Embryonic facial prominence (tissue), 1 donor: ENCODE results near the gene TRIM41.
"Not testable (repeated sequence)": the region's sequence is repeated elsewhere in the genome, so short reads cannot be mapped to it uniquely, and the experiment has no call there.

Experiments used
- DNase-seq: peaks from one replicate; pipeline ENCODE4 v3.0.0-alpha.2; 2016; ENCODE audit errors: extremely low spot score

The TRIM41 gene

DNA sequence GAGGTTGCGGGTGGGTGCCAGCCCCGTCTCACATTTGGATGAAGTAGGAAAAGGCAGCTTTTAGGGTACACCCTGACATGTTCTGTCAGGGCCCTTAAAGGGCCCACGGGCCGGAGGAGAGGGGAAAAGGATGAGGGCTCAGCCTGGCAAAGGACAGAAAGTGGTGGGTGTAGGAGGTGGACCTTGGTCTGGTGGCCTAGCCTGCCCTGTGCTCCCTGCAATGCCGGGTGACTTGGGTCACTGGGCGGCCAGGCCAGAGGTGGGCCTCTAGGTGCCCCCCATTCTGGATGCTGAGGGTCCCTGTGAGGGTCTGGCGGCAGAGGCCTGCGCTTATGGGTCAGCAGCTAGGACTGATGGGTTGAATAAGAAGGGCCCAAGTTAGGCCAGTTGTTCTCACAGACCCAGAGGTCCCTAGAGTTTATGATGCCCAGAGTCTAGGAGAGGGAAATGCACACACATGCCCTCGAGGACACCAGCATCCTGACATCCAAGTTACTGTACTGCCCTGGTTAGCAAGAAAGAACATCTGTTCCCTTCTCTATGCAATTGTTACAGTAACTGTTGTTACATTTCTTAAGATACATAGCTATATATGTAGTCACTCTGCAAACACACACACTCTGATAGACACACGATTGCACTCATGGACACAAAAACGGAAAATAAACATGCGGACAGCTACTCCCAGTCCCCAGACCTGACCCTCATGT, 30.6 kb upstream of the TRIM41 start:
- no peak for DNase-seq

- DNase-seq = no peak
These were observed 29.4 kb upstream of the TRIM41 start for GRCh38 chr5:181193656-181194055.

DNA sequence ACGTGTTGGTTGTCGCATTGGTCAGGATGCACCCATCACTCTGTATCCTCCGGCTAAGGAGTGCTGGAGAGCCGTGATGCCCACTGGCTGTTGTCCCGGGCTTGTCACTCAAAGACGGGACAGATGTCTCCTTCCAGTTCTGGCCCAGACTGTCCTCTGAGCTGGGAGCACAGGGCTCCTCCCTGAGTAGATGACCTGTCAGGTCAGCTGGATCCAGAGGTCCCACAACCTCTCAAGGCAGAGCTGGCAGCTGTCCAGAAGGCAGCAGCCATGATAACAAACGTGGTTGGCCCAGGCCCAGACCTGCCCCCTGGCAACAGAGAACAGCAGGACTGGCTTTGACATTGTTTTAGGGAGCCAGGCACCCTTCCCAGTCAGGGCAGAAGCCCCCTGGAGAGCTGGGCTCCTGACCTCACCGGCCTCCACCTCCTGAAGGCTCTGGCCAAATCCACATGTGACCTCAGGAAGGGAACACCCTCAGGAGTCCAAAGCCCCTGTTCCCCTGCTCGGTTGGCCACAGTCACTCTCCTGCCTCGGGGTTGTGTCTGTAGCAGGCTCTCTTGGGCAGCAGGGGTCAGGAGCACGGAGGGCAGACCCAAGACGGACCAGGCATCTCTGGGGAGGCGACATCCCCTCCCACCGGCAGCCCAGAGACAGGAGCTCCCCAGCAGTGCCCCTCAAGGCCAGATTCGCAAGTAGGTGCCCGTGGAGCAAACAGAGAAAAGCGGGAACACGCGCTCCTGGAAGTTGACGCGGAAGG, 28.4 kb upstream of the TRIM41 start:
- no peak for DNase-seq

DNA sequence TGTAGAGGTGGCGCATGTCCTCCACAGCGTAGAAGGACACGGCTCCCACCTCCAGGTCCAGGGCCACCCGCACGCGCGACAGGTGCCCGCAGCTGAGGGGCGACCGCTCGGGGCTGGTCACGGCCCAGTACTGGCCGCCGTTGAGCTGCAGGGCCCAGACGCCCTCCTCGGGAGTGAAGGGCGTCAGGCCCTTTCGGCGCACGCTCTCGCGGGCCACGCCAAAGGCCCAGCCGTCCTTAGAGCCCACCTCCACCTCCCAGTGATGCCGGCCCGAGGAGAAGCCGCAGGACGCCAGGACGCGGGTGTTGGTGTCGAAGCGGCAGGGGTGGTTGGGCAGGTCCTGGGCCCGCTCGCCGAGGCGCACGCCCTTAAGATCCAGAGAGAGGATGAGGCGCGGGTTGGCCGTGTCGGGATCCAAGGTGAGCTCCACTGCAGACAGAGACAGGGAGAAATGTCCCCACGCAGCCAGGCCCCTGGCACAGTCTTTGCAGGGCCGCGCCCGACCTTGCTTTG, 27.8 kb upstream of the TRIM41 start:
- DNase-seq = no peak

- no peak for DNase-seq
These were observed 25.6 kb upstream of the TRIM41 start for GRCh38 chr5:181197326-181197951.

DNA sequence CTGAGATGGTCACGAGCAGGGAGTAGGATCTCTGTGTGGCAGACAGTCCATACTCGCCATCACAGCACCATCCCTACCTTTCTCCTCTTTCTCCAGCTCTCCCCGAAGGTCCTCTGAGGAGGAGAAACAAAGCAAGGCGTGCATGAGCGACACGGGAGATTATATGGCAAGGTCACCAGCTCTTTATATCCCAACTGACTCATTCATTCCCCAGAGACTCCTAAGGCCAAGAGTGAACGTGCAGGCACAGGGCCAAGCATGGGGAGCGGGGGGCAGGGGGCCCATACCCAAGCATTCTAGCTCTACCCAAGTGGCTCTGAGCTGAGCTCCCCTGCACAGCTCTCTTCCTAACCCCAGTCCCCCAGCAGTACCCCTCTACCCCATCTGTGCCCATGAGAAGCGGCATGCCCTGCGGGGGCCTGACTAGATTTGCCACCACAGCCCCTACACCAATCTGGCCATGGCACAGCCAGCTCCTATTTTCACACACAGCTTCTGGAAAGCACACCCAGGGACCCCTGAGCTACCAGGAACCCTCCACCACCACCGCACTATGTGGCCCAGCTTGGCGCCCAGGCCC, 24.9 kb upstream of the TRIM41 start:
- DNase-seq = no peak

DNA sequence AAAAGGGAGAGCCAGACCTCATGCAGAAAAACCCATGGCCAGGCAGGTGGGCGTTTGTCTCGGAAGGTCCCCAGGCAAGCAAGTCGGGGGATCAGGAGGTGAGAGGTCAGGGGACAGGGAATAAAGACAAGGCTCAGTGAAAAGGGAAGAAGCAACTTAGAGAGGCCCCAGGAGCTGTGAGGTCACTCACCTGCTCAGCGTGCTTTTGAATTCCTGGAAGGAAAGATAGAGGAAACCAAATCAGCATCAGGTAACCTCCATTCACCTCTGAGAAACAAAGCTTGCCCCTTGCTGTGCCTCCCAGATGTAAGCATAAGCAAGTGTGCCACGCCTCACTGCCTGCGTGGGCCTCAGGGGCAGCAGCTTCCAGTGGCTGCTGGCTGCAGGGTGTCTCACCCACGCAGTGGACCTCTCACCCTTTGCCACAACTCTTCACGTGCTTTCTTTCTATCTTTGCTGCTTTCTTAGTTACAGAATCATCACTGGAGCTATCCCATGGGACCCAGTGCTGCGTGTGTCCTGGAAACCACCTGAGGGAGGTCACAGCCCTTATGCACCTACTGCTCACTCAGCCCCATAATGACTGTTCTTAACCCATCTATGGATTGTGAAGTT, 24.1 kb upstream of the TRIM41 start:
- no peak for DNase-seq

DNA sequence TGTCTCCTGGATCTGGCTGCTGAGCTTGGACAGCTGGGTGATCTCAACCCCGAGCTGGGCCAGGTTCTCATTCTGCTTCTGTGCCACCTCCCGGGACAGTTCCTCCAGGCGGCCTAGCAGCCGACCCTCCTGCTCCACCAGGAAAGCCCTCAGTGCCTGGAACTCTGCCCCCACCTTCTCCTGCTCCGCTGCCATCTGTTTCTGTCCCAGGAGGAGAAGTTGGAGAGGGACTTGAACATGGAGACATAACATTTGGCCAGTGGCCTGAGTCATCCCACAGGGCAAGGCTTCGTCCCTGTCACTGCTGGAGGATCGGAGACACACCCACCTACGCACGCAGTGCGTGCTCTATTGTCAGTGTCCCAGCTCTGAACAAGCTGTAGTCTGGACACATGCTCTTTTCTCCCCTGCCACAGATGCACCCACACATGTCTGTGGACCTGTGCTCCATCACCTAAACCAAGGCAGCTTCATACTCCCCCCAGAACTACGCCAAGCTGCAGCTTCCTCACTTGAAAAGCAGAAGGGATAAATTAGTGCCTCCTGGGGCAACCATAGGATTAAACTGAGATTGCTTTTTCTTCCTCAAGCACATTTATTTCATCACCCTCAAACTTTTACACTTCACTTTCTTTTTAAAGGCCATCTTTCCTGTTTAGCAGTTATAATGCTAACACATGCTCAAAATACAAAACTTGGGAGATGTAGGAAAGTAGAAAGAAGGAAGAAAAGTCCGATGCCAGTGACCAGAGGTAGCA, 23.0 kb upstream of the TRIM41 start:
- DNase-seq = no peak

DNA sequence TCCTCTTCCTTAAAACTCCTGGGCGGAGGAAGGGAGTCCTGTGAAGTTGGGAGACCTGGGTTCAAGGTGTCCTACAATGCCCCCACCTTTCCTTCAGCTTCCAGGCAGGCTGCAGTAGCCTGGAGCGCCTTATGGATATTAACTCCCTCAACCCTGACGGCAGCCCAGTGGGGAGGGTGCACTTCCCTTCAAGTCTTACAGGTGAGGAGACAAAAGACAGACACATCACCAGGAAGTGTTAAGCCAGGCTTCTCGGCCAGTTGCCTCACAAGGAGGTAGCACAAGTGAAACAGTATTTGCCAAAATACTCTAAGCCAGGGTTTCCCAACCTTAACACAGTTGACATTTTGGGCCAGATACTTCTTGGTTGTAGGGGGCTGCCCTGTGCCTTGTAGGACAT, 22.3 kb upstream of the TRIM41 start:
- DNase-seq = no peak

GRCh38 chr5:181203093-181203711, 19.9 kb upstream of the TRIM41 start:
- DNase-seq = no peak

DNA sequence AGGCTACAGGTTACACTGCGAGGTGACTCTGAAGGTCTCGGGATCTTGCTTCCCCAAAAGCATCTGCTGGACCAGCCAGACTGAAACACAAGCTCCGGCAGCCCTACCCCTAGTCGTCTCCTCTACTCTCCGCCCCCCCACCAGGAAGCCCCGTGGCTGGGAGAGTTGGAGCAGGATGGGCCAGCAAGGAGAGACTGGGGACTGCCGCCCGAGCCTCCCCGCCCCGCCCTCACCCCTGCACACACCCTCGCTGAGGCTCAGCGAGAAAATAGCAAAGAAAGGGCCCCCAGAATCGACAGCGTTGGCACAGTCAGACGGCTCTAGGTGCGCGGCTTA, 19.3 kb upstream of the TRIM41 start:
- no peak for DNase-seq

DNA sequence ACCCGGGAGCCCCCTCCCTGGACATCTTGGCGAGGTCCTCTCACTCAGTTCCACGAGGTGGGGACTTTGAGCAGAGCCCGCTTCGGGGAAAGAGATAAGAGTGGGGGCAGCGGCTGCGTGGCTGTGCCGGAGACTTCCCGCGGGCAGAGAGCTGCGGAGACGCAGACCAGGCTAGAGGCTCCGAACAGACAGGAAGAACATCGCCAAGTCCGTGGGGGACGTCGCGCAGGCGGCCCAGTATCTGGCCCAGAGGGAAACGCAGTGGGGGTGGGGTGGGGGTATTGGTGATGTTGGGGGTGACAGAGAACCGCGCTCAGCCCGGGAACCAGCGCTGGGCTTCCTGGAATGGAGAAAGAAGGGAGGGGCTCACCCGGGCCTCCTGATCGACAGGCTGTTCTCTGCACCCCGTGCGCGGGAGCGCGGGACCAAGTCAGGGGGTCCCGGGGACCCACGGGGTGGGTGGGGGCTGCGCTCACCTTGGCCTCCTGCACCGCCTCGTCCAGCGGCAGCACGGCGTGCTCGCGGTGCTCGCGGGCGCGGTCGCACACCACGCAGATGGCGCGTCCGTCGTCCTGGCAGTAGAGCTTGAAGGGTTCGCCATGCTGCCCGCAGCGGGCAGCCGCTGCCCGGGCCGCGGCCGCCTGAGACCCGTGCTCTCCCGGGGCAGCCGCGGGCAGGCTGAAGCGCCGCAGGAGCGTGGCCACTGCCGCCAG, 18.8 kb upstream of the TRIM41 start:
- no peak for DNase-seq

GRCh38 chr5:181204826-181205760, 18.0 kb upstream of the TRIM41 start, which contains the start of gene TRIM7:
Gene TRIM7, minus strand, starts transcription at chr5:181205196. Its CDS starts 86 bp downstream, at chr5:181205110.
- DNase-seq = no peak

DNA sequence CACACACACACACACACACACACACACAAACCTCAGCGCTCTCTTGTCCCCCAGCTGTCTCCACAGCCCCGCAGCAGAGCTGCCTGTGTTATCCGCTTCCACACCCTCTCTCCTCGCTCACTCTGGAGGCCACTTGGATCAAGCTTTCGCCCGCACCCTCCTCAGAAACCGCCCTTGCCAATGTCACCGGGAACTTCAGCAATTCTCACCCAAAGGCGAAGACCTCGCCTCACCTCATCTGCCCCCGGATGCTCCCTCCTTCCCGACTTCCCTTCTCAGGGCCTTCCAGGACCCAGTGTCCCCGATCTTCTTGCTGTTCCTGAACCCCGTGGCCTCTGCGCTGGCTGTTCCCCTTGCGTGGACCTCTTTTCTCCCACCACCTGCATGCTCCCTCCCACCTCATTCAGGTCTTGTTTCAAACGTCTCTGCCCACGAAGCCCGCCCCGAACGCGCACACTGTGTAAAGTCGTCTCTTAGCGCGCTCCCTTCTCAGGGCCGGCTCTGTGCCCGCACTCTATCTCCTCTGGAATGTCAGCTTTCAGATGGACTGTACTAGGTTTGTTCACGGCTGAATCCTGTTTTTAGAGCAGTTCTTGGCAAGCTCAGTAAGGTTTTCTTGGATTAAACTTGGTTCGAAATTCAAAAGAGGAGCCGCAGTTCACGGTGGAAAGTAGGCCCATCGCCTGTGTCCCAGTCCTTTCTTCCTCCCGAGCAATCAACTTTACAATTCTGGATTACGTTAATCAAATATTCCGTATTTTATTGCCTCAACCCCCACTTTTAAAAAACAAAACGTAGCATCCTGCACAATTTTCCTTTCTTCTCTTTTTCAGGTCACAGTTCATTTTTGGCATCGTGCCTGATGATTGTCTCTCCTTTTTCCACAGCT, 17.1 kb upstream of the TRIM41 start:
- no peak for DNase-seq

DNA sequence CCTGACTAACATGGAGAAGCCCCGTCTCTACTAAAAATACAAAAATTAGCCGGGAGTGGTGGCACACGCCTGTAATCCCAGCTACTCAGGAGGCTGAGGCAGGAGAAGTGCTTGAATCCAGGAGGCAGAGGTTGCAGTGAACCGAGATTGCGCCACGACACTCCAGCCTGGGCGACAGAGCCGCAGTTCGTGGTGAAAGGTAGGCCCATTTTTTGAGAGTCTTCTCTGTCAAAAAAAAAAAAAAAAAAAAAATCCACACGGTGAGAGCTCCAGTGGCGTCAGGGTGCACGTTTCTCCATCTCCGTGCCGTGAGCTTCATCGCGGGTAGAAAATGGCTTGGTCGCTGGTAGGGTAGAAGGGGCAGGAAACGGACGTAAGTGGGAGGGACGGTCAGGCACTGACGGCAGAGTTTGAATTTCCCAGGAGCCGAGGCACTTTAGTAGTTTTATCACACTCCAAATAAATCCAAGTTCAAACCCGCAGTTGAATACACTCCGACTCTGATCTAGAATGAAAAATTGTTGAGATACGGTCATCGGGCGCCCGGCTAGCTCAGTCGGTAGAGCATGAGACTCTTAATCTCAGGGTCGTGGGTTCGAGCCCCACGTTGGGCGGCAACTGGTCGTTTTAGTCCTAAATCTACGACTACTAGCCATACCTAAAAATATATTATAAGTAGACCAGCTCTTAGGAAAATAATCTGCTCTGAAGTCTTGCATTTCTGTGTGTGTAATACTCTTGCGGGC, 15.7 kb upstream of the TRIM41 start:
- DNase-seq = peak; percentile 64

DNA sequence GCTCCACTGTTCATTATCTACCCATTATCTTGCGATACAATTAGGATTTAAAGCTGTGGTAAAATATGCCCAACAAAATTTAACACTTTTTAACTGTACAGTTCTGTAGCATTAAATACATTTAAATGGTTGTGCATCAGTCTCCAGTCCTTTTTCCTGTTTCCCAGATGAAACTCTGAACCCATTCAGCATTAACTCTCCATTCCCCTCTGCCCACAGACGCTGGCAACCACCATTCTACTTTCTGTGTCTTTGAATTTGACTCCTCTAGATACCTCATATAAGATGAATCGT, 15.2 kb upstream of the TRIM41 start:
- DNase-seq = no peak

DNA sequence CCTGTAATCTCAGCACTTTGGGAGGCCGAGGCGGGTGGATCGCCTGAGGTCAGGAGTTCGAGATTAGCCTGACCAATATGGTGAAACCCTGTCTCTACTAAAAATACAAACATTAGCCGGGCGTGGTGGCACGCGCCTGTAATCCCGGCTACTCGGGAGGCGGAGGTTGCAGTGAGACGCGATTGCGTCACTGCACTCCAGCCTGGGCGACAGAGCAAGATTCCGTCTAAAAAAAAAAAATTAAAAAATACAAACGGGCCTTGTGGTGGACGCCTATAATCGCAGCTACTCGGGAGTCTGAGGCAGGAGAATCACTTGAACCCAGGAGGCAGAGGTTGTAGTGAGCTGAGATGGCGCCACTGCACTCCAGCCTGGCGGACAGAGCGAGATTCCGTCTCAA, 14.1 kb upstream of the TRIM41 start:
- DNase-seq = not testable (repeated sequence)
